Neural progenitor cell (in vitro differentiated cells): Measurements from ENCODE around the gene EFCAB8. TPM values are rescaled to one million over a fixed set of nuclear protein-coding genes. Genes with fewer than 3 reads are reported as not detected.

Experiments used
- DNase-seq: peaks from one replicate; pipeline ENCODE4 v3.0.0-alpha.2; 2016; ENCODE audit warnings: low spot score
- H2AFZ ChIP-seq: fragments of 200-600 bp; sonication (generic); replicated peaks from 2 replicates; pipeline ENCODE4 v1.6.1; 2016; ENCODE audit warnings: antibody characterized with exemption
- H3F3A ChIP-seq: fragments of 200-600 bp; sonication (generic); 2 replicates; pipeline ENCODE4 v1.6.1; 2016; ENCODE audit warnings: antibody characterized with exemption, low read depth
- H3K27ac ChIP-seq: fragments of 200-600 bp; sonication (generic); 2 replicates; pipeline ENCODE4 v1.5.1; 2016; ENCODE audit warnings: mild to moderate bottlenecking
- H3K27me3 ChIP-seq: fragments of 200-600 bp; sonication (generic); 2 replicates; pipeline ENCODE4 v1.6.1; 2016; ENCODE audit warnings: mild to moderate bottlenecking, moderate library complexity
- H3K36me3 ChIP-seq: fragments of 200-600 bp; sonication (generic); 2 replicates; pipeline ENCODE4 v1.5.1; 2016
- H3K4me1 ChIP-seq: fragments of 200-600 bp; sonication (generic); 2 replicates; pipeline ENCODE4 v1.6.1; 2016; ENCODE audit warnings: mixed run types
- H3K4me2 ChIP-seq: fragments of 200-600 bp; sonication (generic); 2 replicates; pipeline ENCODE4 v1.6.1; 2016
- H3K4me3 ChIP-seq: fragments of 200-600 bp; sonication (generic); 2 replicates; pipeline ENCODE4 v1.5.1; 2016
- H3K79me2 ChIP-seq: fragments of 200-600 bp; sonication (generic); 2 replicates; pipeline ENCODE4 v1.6.1; 2016; ENCODE audit warnings: low read depth
- H3K9ac ChIP-seq: fragments of 200-600 bp; sonication (generic); 2 replicates; pipeline ENCODE4 v1.6.1; 2016
- H3K9me3 ChIP-seq: fragments of 200-600 bp; sonication (generic); 2 replicates; pipeline ENCODE4 v1.5.1; 2016; ENCODE audit warnings: low read depth
- H4K20me1 ChIP-seq: fragments of 200-600 bp; sonication (generic); 2 replicates; pipeline ENCODE4 v1.6.1; 2016; ENCODE audit warnings: low read depth
- H3K27ac Mint-ChIP-seq: 3 replicates; pipeline ENCODE4 v1.8.0; 2021; ENCODE audit warnings: mixed read lengths
- H3K27me3 Mint-ChIP-seq: 2 replicates; pipeline ENCODE4 v1.8.0; 2022; ENCODE audit warnings: low read depth, mild to moderate bottlenecking, inconsistent platforms, moderate library complexity, mixed read lengths; ENCODE audit not compliant: insufficient read depth
- H3K36me3 Mint-ChIP-seq: 3 replicates; pipeline ENCODE4 v1.8.0; 2021; ENCODE audit warnings: mixed read lengths
- H3K4me1 Mint-ChIP-seq: 3 replicates; pipeline ENCODE4 v1.8.0; 2021; ENCODE audit warnings: mixed read lengths
- H3K4me3 Mint-ChIP-seq: 3 replicates; pipeline ENCODE4 v1.8.0; 2021; ENCODE audit warnings: mild to moderate bottlenecking, moderate library complexity, mixed read lengths
- H3K9me3 Mint-ChIP-seq: 3 replicates; pipeline ENCODE4 v1.8.0; 2020; ENCODE audit warnings: mixed read lengths
- EZH2 ChIP-seq: fragments of 200-600 bp; sonication (generic); IDR thresholded peaks from 2 replicates; pipeline ENCODE4 v1.6.1; 2017; ENCODE audit warnings: antibody characterized with exemption, mild to moderate bottlenecking, moderate library complexity
- EZH2phosphoT487 ChIP-seq: fragments of 200-600 bp; sonication (generic); IDR thresholded peaks from 2 replicates; pipeline ENCODE4 v1.6.1; 2017; ENCODE audit warnings: antibody characterized with exemption
- total RNA-seq: library from RNA; depleted of rRNA; stranded (reverse); fragments of >200 nt; gene quantifications from 2 replicates; pipeline ENCODE4 v1.2.3, GENCODE V29; 2015; ENCODE audit warnings: low replicate concordance
- TF ChIP-seq, protein P1 (sequence below): fragments of 200-600 bp; sonication (generic); IDR thresholded peaks from 2 replicates; pipeline ENCODE4 v1.5.1; 2017; ENCODE audit warnings: antibody characterized with exemption, mild to moderate bottlenecking

The EFCAB8 gene
- total RNA-seq, 1 donor from 2014 or later, result not detected

DNA sequence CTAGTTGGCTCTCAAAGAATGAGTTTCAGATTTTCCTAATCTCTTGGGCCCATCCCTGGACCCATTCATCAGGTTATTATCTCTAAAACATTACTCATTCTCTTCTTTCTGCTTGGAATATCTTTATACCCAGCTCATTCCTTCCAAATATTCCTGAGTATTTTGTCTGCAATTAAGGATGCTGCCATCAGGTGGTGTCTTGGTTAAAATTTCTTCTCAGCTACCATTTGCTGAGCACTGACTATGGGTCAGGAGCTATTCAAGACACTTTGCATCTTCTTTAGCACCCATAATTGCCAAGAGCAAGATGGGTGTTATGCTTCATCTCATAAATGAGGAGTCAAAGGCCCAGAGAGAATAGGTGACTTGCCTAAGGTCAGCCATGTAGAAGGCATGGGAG, 137.1 kb downstream of the EFCAB8 start:
- peaks cover 2% of the 10 kb centered on the region for H3K27me3 Mint-ChIP-seq
- H3K4me1 Mint-ChIP-seq, result peaks cover 4% of the 10 kb centered on the region
- Histone ChIP-seq H3K4me3 (no peak overlapping the region), H3K9me3 (no peaks in the 10 kb centered on the region), H3K27me3 (no peaks in the 10 kb centered on the region), H3F3A (no peaks in the 10 kb centered on the region), H4K20me1 (no peaks in the 10 kb centered on the region), H3K36me3 (no peaks in the 10 kb centered on the region), H3K79me2 (no peaks in the 10 kb centered on the region), H3K4me1 (no peaks in the 10 kb centered on the region), H3K9ac (no peak overlapping the region), H3K27ac (no peak overlapping the region), H3K4me2 (no peak overlapping the region), H2AFZ (no peak overlapping the region)
- H3K4me3 Mint-ChIP-seq, result no peak overlapping the region
- H3K27ac Mint-ChIP-seq, result no peak overlapping the region
- TF ChIP-seq EZH2, result no peak
- TF ChIP-seq, protein P1, sequence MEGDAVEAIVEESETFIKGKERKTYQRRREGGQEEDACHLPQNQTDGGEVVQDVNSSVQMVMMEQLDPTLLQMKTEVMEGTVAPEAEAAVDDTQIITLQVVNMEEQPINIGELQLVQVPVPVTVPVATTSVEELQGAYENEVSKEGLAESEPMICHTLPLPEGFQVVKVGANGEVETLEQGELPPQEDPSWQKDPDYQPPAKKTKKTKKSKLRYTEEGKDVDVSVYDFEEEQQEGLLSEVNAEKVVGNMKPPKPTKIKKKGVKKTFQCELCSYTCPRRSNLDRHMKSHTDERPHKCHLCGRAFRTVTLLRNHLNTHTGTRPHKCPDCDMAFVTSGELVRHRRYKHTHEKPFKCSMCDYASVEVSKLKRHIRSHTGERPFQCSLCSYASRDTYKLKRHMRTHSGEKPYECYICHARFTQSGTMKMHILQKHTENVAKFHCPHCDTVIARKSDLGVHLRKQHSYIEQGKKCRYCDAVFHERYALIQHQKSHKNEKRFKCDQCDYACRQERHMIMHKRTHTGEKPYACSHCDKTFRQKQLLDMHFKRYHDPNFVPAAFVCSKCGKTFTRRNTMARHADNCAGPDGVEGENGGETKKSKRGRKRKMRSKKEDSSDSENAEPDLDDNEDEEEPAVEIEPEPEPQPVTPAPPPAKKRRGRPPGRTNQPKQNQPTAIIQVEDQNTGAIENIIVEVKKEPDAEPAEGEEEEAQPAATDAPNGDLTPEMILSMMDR, result peak; percentile 47
- no peak for DNase-seq
- H3K9me3 Mint-ChIP-seq, result peaks cover 9% of the 10 kb centered on the region
- H3K36me3 Mint-ChIP-seq, result no peaks in the 10 kb centered on the region

DNA sequence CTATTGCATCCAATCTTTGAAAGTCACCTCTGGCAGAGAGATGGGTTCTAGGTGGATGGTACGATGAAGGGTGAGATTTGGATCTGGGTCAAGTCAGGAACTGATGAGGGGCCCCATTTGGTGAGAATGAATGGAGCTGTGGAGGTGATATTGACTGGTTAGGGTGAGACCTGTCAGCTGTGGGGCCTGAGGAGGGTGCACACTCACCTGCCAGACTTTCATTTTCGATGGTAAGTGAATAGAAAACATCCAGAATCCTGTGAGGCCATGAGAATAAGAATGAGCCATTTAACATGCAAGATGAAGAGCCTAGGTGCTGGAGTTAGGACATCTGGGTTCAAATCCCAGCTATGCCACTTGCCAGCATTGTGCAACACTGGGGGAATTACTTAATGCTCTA, 138.7 kb downstream of the EFCAB8 start:
- Mint-ChIP-seq H3K9me3 (peaks cover 9% of the 10 kb centered on the region), H3K36me3 (no peaks in the 10 kb centered on the region), H3K4me3 (no peak overlapping the region), H3K27me3 (peaks cover 9% of the 10 kb centered on the region), H3K4me1 (peaks cover 4% of the 10 kb centered on the region), H3K27ac (no peak overlapping the region)
- no peak for DNase-seq
- no peaks in the 10 kb centered on the region for H3F3A ChIP-seq
- no peak overlapping the region for H3K4me2 ChIP-seq
- H3K4me1 ChIP-seq, result no peaks in the 10 kb centered on the region
- no peak overlapping the region for H3K4me3 ChIP-seq
- no peak for TF ChIP-seq EZH2
- TF ChIP-seq, protein P1, result no peak
- no peak for TF ChIP-seq EZH2phosphoT487
- H3K36me3 ChIP-seq, result no peaks in the 10 kb centered on the region
- no peaks in the 10 kb centered on the region for H3K9me3 ChIP-seq
- no peaks in the 10 kb centered on the region for H3K79me2 ChIP-seq
- no peak overlapping the region for H3K27ac ChIP-seq
- no peaks in the 10 kb centered on the region for H3K27me3 ChIP-seq
- H2AFZ ChIP-seq, result no peak overlapping the region
- no peaks in the 10 kb centered on the region for H4K20me1 ChIP-seq
- H3K9ac ChIP-seq, result no peak overlapping the region

GRCh38 chr20:32999603-33000250, 141.0 kb downstream of the EFCAB8 start:
- H3K36me3 ChIP-seq, result no peaks in the 10 kb centered on the region
- no peaks in the 10 kb centered on the region for H3K9me3 ChIP-seq
- H2AFZ ChIP-seq, result no peak overlapping the region
- H3K36me3 Mint-ChIP-seq, result no peaks in the 10 kb centered on the region
- no peak overlapping the region for H3K4me3 Mint-ChIP-seq
- no peak for DNase-seq
- H3K27me3 ChIP-seq, result no peaks in the 10 kb centered on the region
- H3K9ac ChIP-seq, result no peak overlapping the region
- H3K4me1 Mint-ChIP-seq, result peaks cover 4% of the 10 kb centered on the region
- H3K27ac Mint-ChIP-seq, result no peak overlapping the region
- no peak overlapping the region for H3K27ac ChIP-seq
- no peak overlapping the region for H3K4me2 ChIP-seq
- no peaks in the 10 kb centered on the region for H3F3A ChIP-seq
- no peaks in the 10 kb centered on the region for H3K79me2 ChIP-seq
- no peaks in the 10 kb centered on the region for H3K4me1 ChIP-seq
- no peaks in the 10 kb centered on the region for H4K20me1 ChIP-seq
- TF ChIP-seq EZH2phosphoT487 (no peak), EZH2 (no peak)
- TF ChIP-seq, protein P1, result no peak
- H3K9me3 Mint-ChIP-seq, result peaks cover 7% of the 10 kb centered on the region
- no peak overlapping the region for H3K4me3 ChIP-seq
- H3K27me3 Mint-ChIP-seq, result peaks cover 9% of the 10 kb centered on the region
